DOHH2 (cell line): ENCODE results near the gene BHLHA9.

Experiments
- H3F3A ChIP-seq: fragments of 200-600 bp; sonication (generic), shearing (Covaris generic); 2 replicates; pipeline ENCODE4 v1.6.0; 2016; ENCODE audit warnings: antibody characterized with exemption, mild to moderate bottlenecking; ENCODE audit not compliant: control insufficient read depth, insufficient read depth
- H3K27ac ChIP-seq: fragments of 200-600 bp; sonication (generic); 2 replicates; pipeline ENCODE4 v1.5.1; 2014; ENCODE audit warnings: low read depth, mild to moderate bottlenecking, low read length, moderate library complexity
- H3K27me3 ChIP-seq: fragments of 200-600 bp; sonication (generic); 2 replicates; pipeline ENCODE4 v1.6.1; 2014; ENCODE audit warnings: mild to moderate bottlenecking, low read length, mixed read lengths; ENCODE audit not compliant: control insufficient read depth
- H3K36me3 ChIP-seq: fragments of 200-600 bp; sonication (generic); 2 replicates; pipeline ENCODE4 v1.6.1; 2014; ENCODE audit warnings: mild to moderate bottlenecking, low read length, moderate library complexity, mixed read lengths; ENCODE audit not compliant: control insufficient read depth
- H3K4me1 ChIP-seq: fragments of 200-600 bp; sonication (generic); 2 replicates; pipeline ENCODE4 v1.6.1; 2014; ENCODE audit warnings: mild to moderate bottlenecking, low read length, mixed read lengths; ENCODE audit not compliant: control insufficient read depth
- H3K4me2 ChIP-seq: fragments of 200-600 bp; sonication (generic); 2 replicates; pipeline ENCODE4 v1.6.0; 2014; ENCODE audit warnings: mild to moderate bottlenecking, low read length, moderate library complexity
- H3K4me3 ChIP-seq: fragments of 200-600 bp; sonication (generic); 2 replicates; pipeline ENCODE4 v1.5.1; 2014; ENCODE audit warnings: mild to moderate bottlenecking, low read length, mixed read lengths
- H3K79me2 ChIP-seq: fragments of 200-600 bp; sonication (generic); 2 replicates; pipeline ENCODE4 v1.6.1; 2014; ENCODE audit warnings: mild to moderate bottlenecking, low read length, mixed read lengths; ENCODE audit not compliant: control insufficient read depth
- H3K9me2 ChIP-seq: fragments of 200-600 bp; sonication (generic); replicated peaks from 2 replicates; pipeline ENCODE4 v1.6.1; 2014; ENCODE audit warnings: mild to moderate bottlenecking, low read length, mixed read lengths; ENCODE audit not compliant: control insufficient read depth
- H3K9me3 ChIP-seq: fragments of 200-600 bp; sonication (generic); 2 replicates; pipeline ENCODE4 v1.6.1; 2014; ENCODE audit warnings: antibody characterized with exemption, low read length, mixed read lengths; ENCODE audit not compliant: control insufficient read depth, insufficient read depth
- H4K20me1 ChIP-seq: fragments of 200-600 bp; sonication (generic); 2 replicates; pipeline ENCODE4 v1.6.0; 2014; ENCODE audit warnings: low read depth, mild to moderate bottlenecking, antibody characterized with exemption, low read length, moderate library complexity; ENCODE audit not compliant: control insufficient read depth, insufficient read depth
- EZH2phosphoT487 ChIP-seq: fragments of 200-600 bp; sonication (generic); IDR thresholded peaks from 2 replicates; pipeline ENCODE4 v1.6.1; 2017; ENCODE audit warnings: borderline replicate concordance, mild to moderate bottlenecking, antibody characterized with exemption, low read length, moderate library complexity, mixed read lengths
- TF ChIP-seq, protein P1 (sequence below): fragments of 200-600 bp; sonication (generic); IDR thresholded peaks from one replicate; pipeline ENCODE4 v1.5.1; 2014; ENCODE audit warnings: antibody characterized with exemption, mild to moderate bottlenecking, low read depth, low read length; ENCODE audit not compliant: poor library complexity, severe bottlenecking

The BHLHA9 gene

DNA sequence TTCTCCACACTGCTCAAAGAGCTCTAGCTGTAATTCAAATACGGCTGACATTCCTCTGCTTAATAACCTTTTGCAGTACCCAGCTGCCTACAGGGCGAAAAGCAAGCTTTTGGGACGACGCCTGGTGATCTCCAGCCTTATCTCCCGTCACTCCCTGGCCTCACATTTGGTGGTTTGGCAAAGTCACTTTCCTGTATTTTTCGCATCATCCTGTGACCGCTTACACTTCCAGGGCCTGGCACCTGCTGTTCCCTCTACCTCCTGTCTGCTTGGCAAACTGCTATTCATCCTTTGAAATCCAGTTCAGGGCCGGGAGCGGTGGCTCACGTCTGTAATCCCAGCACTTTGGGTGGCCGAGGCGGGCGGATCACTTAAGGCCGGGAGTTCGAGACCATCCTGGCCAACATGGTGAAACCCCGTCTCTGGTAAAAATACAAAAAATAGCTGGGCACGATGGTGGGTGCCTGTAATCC, 2.7 kb upstream of the BHLHA9 start:
- no peak for TF ChIP-seq EZH2phosphoT487
- TF ChIP-seq, protein P1, sequence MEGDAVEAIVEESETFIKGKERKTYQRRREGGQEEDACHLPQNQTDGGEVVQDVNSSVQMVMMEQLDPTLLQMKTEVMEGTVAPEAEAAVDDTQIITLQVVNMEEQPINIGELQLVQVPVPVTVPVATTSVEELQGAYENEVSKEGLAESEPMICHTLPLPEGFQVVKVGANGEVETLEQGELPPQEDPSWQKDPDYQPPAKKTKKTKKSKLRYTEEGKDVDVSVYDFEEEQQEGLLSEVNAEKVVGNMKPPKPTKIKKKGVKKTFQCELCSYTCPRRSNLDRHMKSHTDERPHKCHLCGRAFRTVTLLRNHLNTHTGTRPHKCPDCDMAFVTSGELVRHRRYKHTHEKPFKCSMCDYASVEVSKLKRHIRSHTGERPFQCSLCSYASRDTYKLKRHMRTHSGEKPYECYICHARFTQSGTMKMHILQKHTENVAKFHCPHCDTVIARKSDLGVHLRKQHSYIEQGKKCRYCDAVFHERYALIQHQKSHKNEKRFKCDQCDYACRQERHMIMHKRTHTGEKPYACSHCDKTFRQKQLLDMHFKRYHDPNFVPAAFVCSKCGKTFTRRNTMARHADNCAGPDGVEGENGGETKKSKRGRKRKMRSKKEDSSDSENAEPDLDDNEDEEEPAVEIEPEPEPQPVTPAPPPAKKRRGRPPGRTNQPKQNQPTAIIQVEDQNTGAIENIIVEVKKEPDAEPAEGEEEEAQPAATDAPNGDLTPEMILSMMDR, result no peak
- peak overlapping the region; percentile 60 for H3K27ac ChIP-seq
- H3K4me2 ChIP-seq, result peak overlapping the region; percentile 81
- peaks cover 8% of the 10 kb centered on the region for H3F3A ChIP-seq
- no peaks in the 10 kb centered on the region for H3K79me2 ChIP-seq
- H3K4me1 ChIP-seq, result peaks cover 15% of the 10 kb centered on the region
- no peaks in the 10 kb centered on the region for H4K20me1 ChIP-seq
- no peaks in the 10 kb centered on the region for H3K9me3 ChIP-seq
- H3K4me3 ChIP-seq, result peak overlapping the region; percentile 85
- no peaks in the 10 kb centered on the region for H3K9me2 ChIP-seq
- no peaks in the 10 kb centered on the region; the same call in 1 of the 2 replicates for H3K27me3 ChIP-seq
- H3K36me3 ChIP-seq, result no peaks in the 10 kb centered on the region

DNA sequence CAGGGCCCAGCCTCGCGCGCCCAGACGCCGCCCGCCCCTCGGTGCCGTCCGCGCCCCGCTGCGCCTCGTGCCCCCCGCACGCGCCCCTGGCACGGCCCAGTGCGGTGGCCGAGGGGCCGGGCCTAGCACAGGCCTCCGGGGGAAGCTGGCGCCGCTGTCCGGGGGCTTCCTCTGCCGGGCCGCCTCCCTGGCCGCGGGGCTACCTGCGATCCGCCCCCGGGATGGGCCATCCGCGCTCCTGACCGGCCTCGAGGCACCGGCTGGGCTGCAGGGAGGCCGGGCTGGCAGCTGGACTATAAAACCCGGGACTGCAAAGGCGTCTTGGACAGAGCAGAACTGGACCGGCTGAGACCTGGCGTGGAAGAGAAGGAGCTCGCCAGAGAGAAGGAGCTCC, 783 bp downstream of the BHLHA9 start:
- TF ChIP-seq EZH2phosphoT487, result no peak
- TF ChIP-seq, protein P1, result no peak
- Histone ChIP-seq H3K4me2 (no peak overlapping the region), H3F3A (peaks cover 8% of the 10 kb centered on the region), H3K27ac (no peak overlapping the region), H3K79me2 (no peaks in the 10 kb centered on the region), H3K4me1 (peaks cover 30% of the 10 kb centered on the region), H3K9me2 (no peaks in the 10 kb centered on the region), H3K36me3 (no peaks in the 10 kb centered on the region), H3K4me3 (no peak overlapping the region), H3K27me3 (peaks cover 3% of the 10 kb centered on the region), H4K20me1 (no peaks in the 10 kb centered on the region), H3K9me3 (no peaks in the 10 kb centered on the region)

DNA sequence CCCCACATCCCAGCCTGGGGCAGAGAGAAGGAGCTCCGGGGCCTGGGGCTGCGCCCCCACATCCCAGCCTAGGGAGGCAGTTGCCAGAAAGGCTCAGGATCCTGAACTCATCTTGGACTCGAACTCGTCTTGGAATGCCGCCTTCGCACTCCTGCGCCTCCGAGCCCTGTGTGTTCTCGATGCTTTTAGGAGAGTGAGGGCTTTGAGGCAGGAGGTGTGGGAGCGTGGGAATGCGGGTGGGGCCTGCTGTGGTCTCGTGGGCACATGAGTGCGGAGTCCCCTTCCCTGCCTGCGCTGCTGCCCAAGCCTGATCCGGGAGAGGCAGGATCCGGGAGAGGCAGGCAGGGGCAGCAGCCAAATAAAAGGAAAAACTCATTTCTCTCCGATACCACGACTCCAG, 1.2 kb downstream of the BHLHA9 start:
- Histone ChIP-seq H3K9me2 (no peaks in the 10 kb centered on the region), H3K4me3 (no peak overlapping the region), H3K36me3 (no peaks in the 10 kb centered on the region), H3K9me3 (no peaks in the 10 kb centered on the region), H3K4me2 (no peak overlapping the region), H4K20me1 (no peaks in the 10 kb centered on the region), H3K4me1 (peaks cover 30% of the 10 kb centered on the region), H3F3A (peaks cover 8% of the 10 kb centered on the region), H3K27me3 (peaks cover 3% of the 10 kb centered on the region), H3K79me2 (no peaks in the 10 kb centered on the region), H3K27ac (no peak overlapping the region)
- no peak for TF ChIP-seq EZH2phosphoT487
- TF ChIP-seq, protein P1, result no peak

DNA sequence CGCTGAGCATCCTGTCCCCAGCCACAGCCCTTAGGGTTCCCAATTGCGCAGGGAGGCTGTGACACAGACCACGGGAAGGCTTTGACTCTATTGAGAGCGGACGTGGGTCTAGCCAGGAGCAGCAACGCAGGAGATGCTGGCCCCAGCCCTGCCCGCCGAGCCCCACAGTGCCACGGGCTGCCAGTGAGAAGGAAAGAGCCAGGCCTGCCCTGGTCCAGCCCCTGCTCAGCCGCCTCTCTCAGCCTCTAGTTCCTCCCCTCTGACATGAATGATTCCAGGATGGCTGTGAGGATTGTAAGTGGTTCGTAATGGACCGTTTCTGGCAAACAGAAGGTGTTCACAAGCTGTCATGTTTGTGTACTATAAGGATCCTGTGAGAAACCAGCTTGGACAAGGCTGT, 2.5 kb downstream of the BHLHA9 start:
- Histone ChIP-seq H3K4me1 (peaks cover 24% of the 10 kb centered on the region), H3K27ac (no peak overlapping the region), H3K9me3 (no peaks in the 10 kb centered on the region), H3K36me3 (no peaks in the 10 kb centered on the region), H3K9me2 (no peaks in the 10 kb centered on the region), H3K4me2 (no peak overlapping the region), H3K27me3 (peaks cover 3% of the 10 kb centered on the region; the same call in 1 of the 2 replicates), H3K4me3 (no peak overlapping the region), H3K79me2 (no peaks in the 10 kb centered on the region), H3F3A (peaks cover 4% of the 10 kb centered on the region; the same call in 1 of the 2 replicates), H4K20me1 (no peaks in the 10 kb centered on the region)
- TF ChIP-seq EZH2phosphoT487, result no peak
- TF ChIP-seq, protein P1, result no peak
